ENCODE results near the gene CLEC1A.
"Not testable (repeated sequence)": the region's sequence is repeated elsewhere in the genome, so short reads cannot be mapped to it uniquely, and the experiment has no call there.

The CLEC1A gene

DNA sequence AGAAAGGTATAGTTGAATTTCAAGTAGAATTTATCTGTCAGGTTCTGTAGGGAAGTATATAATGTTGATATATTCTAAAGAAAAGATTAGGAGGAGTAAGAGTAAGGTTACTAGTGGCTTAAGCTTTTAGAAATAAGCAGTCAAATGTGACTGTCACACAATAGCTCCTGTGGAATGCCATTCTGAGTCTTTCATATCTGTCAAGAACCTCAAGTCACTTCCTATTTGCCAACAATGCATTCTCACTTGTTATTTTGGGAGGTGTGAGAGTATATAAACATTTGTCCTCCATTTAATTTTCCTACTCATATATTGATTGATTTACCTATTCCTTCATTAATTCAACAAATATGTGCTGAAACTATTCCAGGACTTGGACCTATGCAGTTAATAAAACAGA is 56.6 kb downstream of the CLEC1A start:
- peak in 1 of 2 donors; percentile 37 for DNase-seq

DNA sequence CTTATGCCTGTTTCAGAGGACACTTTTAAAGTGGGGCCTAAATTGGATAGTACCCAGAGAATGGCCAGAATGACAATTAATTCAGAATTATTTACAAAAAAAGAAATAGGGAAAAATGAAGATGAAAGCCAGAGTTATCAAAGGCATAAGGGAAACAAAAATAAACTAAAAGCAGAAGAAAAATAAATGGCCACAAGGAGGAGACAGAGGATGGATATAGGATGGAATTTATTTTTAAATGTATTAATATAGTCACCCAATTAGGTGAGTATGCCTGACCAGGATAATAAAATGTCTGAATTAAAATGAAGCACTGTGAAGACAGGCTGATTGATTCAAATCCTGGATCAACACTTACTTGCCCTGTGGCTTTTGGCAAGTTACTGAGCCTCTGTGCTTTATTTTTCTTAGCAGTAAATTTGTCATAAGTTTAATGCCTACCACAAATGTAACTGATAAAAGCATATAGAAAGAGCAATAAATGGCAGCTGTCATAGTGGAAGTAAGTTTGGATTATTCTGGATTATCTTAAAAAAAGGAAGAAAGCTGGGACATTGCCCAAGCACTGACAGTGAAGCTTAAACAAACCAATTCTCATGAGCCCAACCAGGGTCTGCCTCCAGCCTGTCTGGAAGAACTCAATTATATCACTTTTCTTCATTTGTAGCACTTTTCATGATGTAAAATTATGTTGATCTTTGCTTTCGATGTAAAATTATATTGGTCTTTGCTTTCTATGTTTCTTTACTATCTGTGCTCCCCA is 64.8 kb downstream of the CLEC1A start:
- peak in 1 of 2 donors; percentile 56 for DNase-seq

DNA sequence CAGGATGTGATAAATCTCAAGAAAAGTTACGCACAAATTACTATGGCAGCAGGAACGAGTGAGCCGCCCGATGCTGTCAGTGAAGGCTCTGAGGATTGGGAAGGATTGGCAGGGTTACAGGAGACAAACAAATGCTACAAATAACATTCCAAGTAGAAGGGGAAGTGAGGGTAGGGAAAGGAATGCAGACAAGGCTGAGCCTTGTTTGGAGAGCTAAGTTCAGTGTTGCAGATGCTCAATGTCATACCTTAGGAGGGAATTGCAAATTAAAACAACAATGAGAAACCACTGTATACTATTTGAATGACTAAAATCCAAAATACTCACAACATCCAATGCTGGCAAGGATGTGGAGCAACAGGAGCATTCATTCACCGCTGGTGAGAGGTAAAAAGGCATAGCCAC is 67.0 kb downstream of the CLEC1A start:
- DNase-seq, result no peak

DNA sequence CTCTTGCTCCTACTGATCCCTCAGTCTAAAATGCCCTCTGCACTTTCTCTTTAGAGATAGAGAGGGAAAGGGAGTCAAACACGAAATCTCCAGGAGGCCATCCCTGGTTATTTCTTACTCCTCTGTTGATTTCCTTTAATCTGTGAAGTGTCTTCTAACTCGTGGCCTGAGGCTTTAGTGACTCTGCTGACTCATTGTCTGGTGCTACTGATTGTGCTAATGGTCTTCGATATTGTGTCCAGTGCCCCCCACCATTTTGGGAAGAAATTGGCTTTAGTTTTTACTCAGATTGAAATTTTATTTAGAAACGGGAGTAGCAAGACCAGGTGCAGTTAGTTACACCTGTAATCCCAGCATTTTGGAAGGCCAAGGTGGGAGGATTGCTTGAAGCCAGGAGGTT is 67.5 kb downstream of the CLEC1A start:
- DNase-seq, result no peak

DNA sequence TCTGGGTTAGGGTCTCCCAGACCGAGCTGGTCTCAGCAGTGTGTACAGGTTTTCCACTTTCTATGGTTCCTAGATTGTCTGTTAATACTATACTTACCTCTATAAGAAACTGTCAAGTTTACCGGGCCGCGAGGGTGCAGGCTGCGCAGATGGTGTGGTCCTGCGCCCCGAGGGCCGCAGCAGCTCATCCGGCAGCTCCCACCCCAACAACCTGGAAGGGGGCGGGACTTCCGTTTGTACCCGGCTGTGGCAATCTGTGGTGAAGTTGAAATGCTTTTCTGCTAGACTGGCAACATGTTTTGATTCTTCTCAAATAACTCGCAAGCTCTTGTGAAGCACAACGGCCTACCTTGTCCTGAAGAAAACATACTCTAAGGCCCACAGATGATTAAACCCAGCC is 68.3 kb downstream of the CLEC1A start, which contains the start of gene CLEC9A:
TSS of gene CLEC9A (plus strand) at position 237 of the 400 bp plus-strand sequence. CDS start 22,006 bp downstream, outside the sequence.
- no peak for DNase-seq

DNA sequence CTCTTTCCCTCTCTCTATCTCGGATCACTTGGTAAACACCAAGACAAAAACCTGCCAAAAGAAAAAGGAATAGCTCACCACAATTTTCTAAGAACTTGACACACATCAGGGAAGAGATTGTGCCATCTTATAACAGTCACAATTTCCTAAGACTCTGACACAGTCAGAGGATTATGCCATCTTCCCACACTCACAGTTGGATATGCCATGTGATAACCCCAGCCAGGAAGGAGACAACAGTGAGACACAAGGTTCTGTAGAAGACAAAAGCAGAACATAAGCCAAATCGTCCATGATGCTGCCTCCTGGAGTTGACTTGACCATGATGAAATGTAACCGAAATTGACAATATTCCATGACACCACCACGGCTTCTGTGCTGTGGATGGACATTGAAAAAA is 71.1 kb downstream of the CLEC1A start:
- peak in 1 of 2 donors; percentile 61 for DNase-seq

DNA sequence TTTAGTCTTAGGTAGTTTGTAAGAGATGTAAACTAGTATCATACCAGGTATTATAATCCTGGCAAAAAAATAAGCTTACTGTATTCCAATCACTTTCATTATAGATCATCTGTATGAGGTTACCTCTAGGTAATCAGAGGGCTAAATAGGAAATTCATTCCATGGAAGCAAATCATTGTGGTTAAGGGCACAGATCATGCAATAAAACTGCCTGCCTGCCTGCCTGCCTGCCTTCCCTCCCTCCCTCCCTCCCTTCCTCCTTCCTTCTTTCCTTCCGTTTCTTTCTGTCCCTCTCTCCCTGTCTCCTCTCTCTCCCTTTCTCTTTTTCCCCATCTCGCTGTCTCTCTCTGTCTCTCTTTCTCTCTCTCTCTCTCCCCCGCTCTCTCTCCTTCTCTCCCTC is 71.5 kb downstream of the CLEC1A start:
- DNase-seq, result no peak

DNA sequence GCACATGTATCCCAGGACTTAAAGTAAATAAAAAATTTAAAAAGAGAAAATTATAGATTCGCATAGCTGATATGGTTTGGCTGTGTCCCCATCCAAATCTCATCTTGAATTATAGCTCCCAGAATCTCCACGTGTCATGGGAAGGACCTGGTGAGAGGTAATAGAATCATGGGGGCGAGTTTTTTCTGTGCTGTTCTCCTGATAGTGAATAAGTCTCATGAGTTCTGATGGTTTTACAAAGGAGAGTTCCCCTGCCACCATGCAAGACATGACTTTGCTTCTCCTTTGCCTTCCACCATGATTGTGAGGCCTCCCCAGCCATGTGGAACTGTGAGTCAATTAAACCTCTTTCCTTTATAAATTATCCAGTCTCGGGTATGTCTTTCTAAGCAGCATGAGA is 72.1 kb downstream of the CLEC1A start:
- not testable (repeated sequence) for DNase-seq

DNA sequence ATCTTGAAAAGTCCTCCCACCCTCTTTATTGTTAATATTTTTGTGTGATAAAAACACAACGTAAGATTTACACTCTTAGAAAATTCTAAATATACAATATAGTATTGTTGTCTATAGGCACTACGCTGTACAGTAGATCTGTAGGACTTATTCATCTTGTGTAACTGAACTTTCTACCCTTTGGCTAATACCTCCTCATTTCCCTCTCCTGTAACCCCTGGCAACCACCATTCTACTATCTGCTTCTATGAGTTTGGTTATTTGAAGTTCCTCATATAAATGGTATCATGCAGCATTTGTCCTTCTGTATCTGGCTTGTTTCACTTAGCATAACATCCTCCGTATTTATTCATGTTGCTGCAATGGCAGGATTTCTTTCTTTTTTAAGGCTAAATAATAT is 73.5 kb downstream of the CLEC1A start:
- DNase-seq, result no peak

DNA sequence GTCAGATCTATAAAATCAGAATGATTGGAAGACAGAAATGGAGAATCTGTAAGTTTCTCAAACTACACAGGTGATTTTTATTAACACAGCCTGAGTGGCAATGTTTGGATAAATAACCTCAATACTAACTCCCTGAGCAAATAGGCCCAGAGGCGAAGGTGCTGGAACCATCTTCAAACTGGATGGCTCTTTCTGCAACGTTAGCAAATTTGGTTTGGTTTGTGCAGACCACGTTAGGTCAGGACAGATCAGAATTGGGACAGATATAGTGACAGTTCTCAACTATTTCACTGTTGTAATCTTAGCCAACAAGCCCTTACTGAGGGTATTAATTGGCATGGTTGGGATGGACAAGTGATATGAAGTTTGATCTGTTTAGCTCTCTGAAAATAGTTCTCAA is 77.4 kb downstream of the CLEC1A start:
- no peak for DNase-seq

All from bone marrow (tissue), 2 donors.